Gastrocnemius medialis (tissue), 4 donors: ENCODE data around the gene ACTL6B. TPM values are rescaled to one million over a fixed set of nuclear protein-coding genes. Genes with fewer than 3 reads are reported as not detected.
A peak's percentile ranks its signal among the peaks of the same experiment; 100 is the strongest.

Source experiments
- ATAC-seq, 2 donors: fragments of 150-250 bp; one replicate each; pipeline ENCODE4 v1.9.1; 2016
- DNase-seq, 2 donors: peaks; one replicate each; pipeline ENCODE4 v3.0.0-alpha.2; 2019
- H3K27ac ChIP-seq, 4 donors: fragments of 200-600 bp; sonication (generic); 1 replicate in 1 of 4; 2 replicates in 3 of 4; pipeline ENCODE4 v1.5.1; 2016 to 2018; ENCODE audit warnings: mild to moderate bottlenecking in 2 of 4, moderate library complexity in 1 of 4
- H3K27me3 ChIP-seq, 3 donors: fragments of 200-600 bp; sonication (generic) in 2 of 3; 1 replicate in 1 of 3; 2 replicates in 2 of 3; pipeline versions ENCODE4 v1.5.1 to v1.6.0; 2016 to 2019; ENCODE audit warnings: mild to moderate bottlenecking in 1 of 3, moderate library complexity in 1 of 3
- H3K36me3 ChIP-seq, 2 donors: fragments of 200-600 bp; sonication (generic) in 1 of 2; one replicate each; pipeline ENCODE4 v1.5.1; 2017 to 2018
- H3K4me1 ChIP-seq, 2 donors: fragments of 200-600 bp; sonication (generic) in 1 of 2; one replicate each; pipeline ENCODE4 v1.5.1; 2016 to 2017; ENCODE audit warnings: mild to moderate bottlenecking in 2 of 2
- H3K4me3 ChIP-seq, 4 donors: fragments of 200-600 bp; sonication (generic) in 3 of 4; 1 replicate in 1 of 4; 2 replicates in 3 of 4; pipeline ENCODE4 v1.5.1; 2016 to 2019; ENCODE audit warnings: mild to moderate bottlenecking in 2 of 4
- H3K9me3 ChIP-seq, 3 donors: fragments of 200-600 bp; sonication (generic) in 2 of 3; 1 replicate in 1 of 3; 2 replicates in 2 of 3; pipeline ENCODE4 v1.5.1; 2016 to 2019
- CTCF ChIP-seq, 5 experiments: fragments of 450-650 bp in 3 of 5; fragments of 200-600 bp in 2 of 5; sonication (generic) in 2 of 5; IDR thresholded peaks in 4 of 5; conservative IDR thresholded peaks in 1 of 5; 1 replicate in 4 of 5; 2 replicates in 1 of 5; pipeline ENCODE4 v1.5.1; 2016 to 2019; ENCODE audit warnings: antibody characterized with exemption in 5 of 5, mild to moderate bottlenecking in 3 of 5, moderate library complexity in 3 of 5
- POLR2A ChIP-seq, 2 donors: fragments of 450-650 bp; IDR thresholded peaks; one replicate each; pipeline ENCODE4 v1.6.1; 2017; ENCODE audit warnings: antibody characterized with exemption in 2 of 2, mild to moderate bottlenecking in 2 of 2, moderate library complexity in 2 of 2
- in situ Hi-C, 4 donors: fragments of 200-750 bp; cut with MboI; loops; one replicate each; pipeline versions ENCODE4 v1.15.0 to v1.8.0; 2017; ENCODE audit warnings: low sequenced_read_pairs in 4 of 4
- intact Hi-C: fragments of 100-400 bp; cut with DNase I; formaldehyde crosslinking; loops from one replicate; pipeline ENCODE4 v1.15.1; 2023; ENCODE audit warnings: low total_unique reads
- total RNA-seq, 4 donors: library from RNA; depleted of rRNA; stranded (reverse); fragments of >200 nt; gene quantifications; one replicate each; pipeline versions ENCODE4 v1.1.0 to v1.2.3, GENCODE V29; 2016

The ACTL6B gene
- total RNA-seq, 4 donors from 2014 or later: not detected

- Histone ChIP-seq H3K36me3 (no peaks in the 10 kb centered on the region), H3K27ac (no peak overlapping the region), H3K27me3 (peaks cover 23 to 37% (median 36%) of the 10 kb centered on the region in 3 donors), H3K4me3 (no peak overlapping the region), H3K9me3 (no peaks in the 10 kb centered on the region), H3K4me1 (peaks cover 3 to 11% of the 10 kb centered on the region in 2 donors)
- intact Hi-C loops: no loop called here
- no peak for TF ChIP-seq CTCF (IDR thresholded peaks at IDR 0.05 in 4 of 5, conservative IDR thresholded peaks at IDR 0.05 in 1 of 5)
- TF ChIP-seq POLR2A (IDR thresholded peaks at IDR 0.05): no peak
- no peak for ATAC-seq
- in situ Hi-C loops: no loop called here
- DNase-seq: no peak
Observed at GRCh38 chr7:100629117-100629716, 27.0 kb downstream of the ACTL6B start.

GRCh38 chr7:100627238-100627549 is 29.1 kb downstream of the ACTL6B start:
- TF ChIP-seq POLR2A (IDR thresholded peaks at IDR 0.05) (no peak), CTCF (IDR thresholded peaks at IDR 0.05 in 4 of 5, conservative IDR thresholded peaks at IDR 0.05 in 1 of 5) (no peak)
- H3K4me3 ChIP-seq: peak overlapping the region in 1 of 4 donors; percentile 44
- intact Hi-C loops: no loop called here
- no peaks in the 10 kb centered on the region for H3K9me3 ChIP-seq
- peaks cover 3% of the 10 kb centered on the region in 2 donors for H3K4me1 ChIP-seq
- no peaks in the 10 kb centered on the region for H3K36me3 ChIP-seq
- H3K27me3 ChIP-seq: peaks cover 10 to 21% (median 16%) of the 10 kb centered on the region in 3 donors
- DNase-seq: no peak
- H3K27ac ChIP-seq: no peak overlapping the region
- in situ Hi-C loops: no loop called here
- ATAC-seq: no peak

- Histone ChIP-seq H3K4me1 (peaks cover 3% of the 10 kb centered on the region in 2 donors), H3K27me3 (peaks cover 6 to 17% (median 15%) of the 10 kb centered on the region in 3 donors), H3K4me3 (peak overlapping the region; percentile 33 to 53 (median 48)), H3K27ac (no peak overlapping the region), H3K9me3 (no peaks in the 10 kb centered on the region), H3K36me3 (no peaks in the 10 kb centered on the region)
- peak; percentile 49 to 67 for DNase-seq
- peak; percentile 74 to 94 for ATAC-seq
- TF ChIP-seq CTCF (IDR thresholded peaks at IDR 0.05 in 4 of 5, conservative IDR thresholded peaks at IDR 0.05 in 1 of 5) (no peak), POLR2A (IDR thresholded peaks at IDR 0.05) (no peak)
- in situ Hi-C loops: no loop called here
- intact Hi-C loops: no loop called here
Observed at GRCh38 chr7:100626530-100627237, 29.6 kb downstream of the ACTL6B start.

- ATAC-seq (no peak), DNase-seq (no peak)
- intact Hi-C loops: no loop called here
- Histone ChIP-seq H3K4me1 (peaks cover 3% of the 10 kb centered on the region in 2 donors), H3K4me3 (peak overlapping the region; percentile 33 to 53 (median 48)), H3K36me3 (no peaks in the 10 kb centered on the region), H3K27ac (no peak overlapping the region), H3K27me3 (peaks cover 5 to 15% (median 13%) of the 10 kb centered on the region in 3 donors), H3K9me3 (no peaks in the 10 kb centered on the region)
- in situ Hi-C loops: no loop called here
- TF ChIP-seq POLR2A (IDR thresholded peaks at IDR 0.05): no peak
- TF ChIP-seq CTCF (IDR thresholded peaks at IDR 0.05 in 4 of 5, conservative IDR thresholded peaks at IDR 0.05 in 1 of 5): no peak
Observed at GRCh38 chr7:100626055-100626454, 30.2 kb downstream of the ACTL6B start.
